Measurements from ENCODE around the gene RNF207. TPM values are rescaled to one million over a fixed set of nuclear protein-coding genes. Genes with fewer than 3 reads are reported as not detected.
A peak's percentile ranks its signal among the peaks of the same experiment; 100 is the strongest.

RNF207 gene
- total and polyA plus RNA-seq, 2 of the 8 experiments (the other 6 are each of a cell fraction or from before 2014, with no cell fraction given): 3.9 to 5.4 TPM

DNA sequence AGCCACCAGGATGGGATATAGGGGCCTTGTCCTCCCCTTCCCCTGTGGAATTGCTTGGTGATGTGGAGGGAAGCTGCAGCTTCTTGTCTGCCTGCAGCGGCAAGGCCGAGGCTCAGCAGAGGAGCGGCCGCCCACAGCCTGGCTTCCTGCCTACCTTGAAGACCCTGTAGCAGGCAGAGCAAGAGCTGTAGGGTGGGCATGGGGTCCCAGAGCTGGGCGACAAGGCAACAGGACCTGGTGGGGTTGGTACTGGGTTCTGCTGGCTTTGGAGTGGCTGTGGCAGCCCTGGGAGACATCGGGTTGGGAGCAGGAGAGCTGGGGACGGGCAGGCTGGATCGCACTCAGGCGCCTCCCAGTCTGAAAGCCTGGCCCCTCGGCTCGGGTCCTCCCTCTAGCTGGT, 60.7 kb downstream of the RNF207 start:
- Histone ChIP-seq H3K27me3 (replicated peaks in 1 of 4; ENCODE audit: control insufficient read depth in 3 of 4, extremely low read depth in 1 of 4, insufficient read depth in 3 of 4, low read length in 3 of 4) (peaks cover 0 to 2% (median 0%) of the 10 kb centered on the region in 4 experiments; a peak in 3 of 7 replicates), H4K91ac (replicated peaks; ENCODE audit: insufficient read length, low read length) (no peak overlapping the region), H3K56ac (replicated peaks; ENCODE audit: insufficient read length, low read depth, low read length) (no peak overlapping the region), H2BK5ac (ENCODE audit: low read depth, low read length) (no peak overlapping the region; the same call in 1 of the 2 replicates), H4K20me1 (replicated peaks in 1 of 2; ENCODE audit: control insufficient read depth in 1 of 2, insufficient read depth in 2 of 2, low read length in 2 of 2) (peaks cover 5 to 22% of the 10 kb centered on the region in 2 experiments), H3K79me1 (ENCODE audit: low read depth, low read length) (no peaks in the 10 kb centered on the region), H3K27ac (ENCODE audit: low read depth, low read length) (no peak overlapping the region), H2BK20ac (ENCODE audit: low read length) (no peak overlapping the region), H3K4me1 (replicated peaks in 1 of 4; ENCODE audit: control insufficient read depth in 3 of 4, insufficient read depth in 4 of 4, low read length in 3 of 4) (peaks cover 0 to 6% (median 3%) of the 10 kb centered on the region in 4 experiments; a peak in 5 of 7 replicates), H2AK5ac (ENCODE audit: low read depth, low read length) (no peak overlapping the region), H2BK12ac (ENCODE audit: low read depth, low read length) (no peak overlapping the region), H2BK120ac (replicated peaks; ENCODE audit: low read depth, low read length) (no peak overlapping the region), H4K5ac (ENCODE audit: insufficient read length, low read depth, low read length) (no peak overlapping the region), H3K9ac (replicated peaks in 1 of 4; ENCODE audit: extremely low read depth in 1 of 4, low read depth in 3 of 4, low read length in 3 of 4) (no peak overlapping the region), H3K4me3 (ENCODE audit: extremely low read depth in 1 of 4, insufficient read depth in 2 of 4, low read depth in 3 of 4, low read length in 4 of 4) (no peak overlapping the region), H3K18ac (ENCODE audit: extremely low read depth, low read length) (no peak overlapping the region), H3K4me2 (ENCODE audit: insufficient read depth in 1 of 2, low read depth in 2 of 2, low read length in 2 of 2) (no peak overlapping the region), H3K4ac (replicated peaks; ENCODE audit: insufficient read length, low read depth, low read length) (no peak overlapping the region), H3K36me3 (ENCODE audit: control insufficient read depth in 2 of 4, insufficient read depth in 4 of 4, low read length in 3 of 4) (no peaks in the 10 kb centered on the region), H2AFZ (ENCODE audit: low read length) (no peak overlapping the region), H3K23me2 (ENCODE audit: low read depth, low read length) (no peaks in the 10 kb centered on the region), H3K14ac (ENCODE audit: insufficient read length) (no peak overlapping the region), H4K8ac (ENCODE audit: extremely low read depth, insufficient read depth, low read length) (peak overlapping the region; percentile 35; the same call in 1 of the 2 replicates), H2BK15ac (ENCODE audit: low read length) (no peak overlapping the region), H3K9me3 (ENCODE audit: insufficient read depth in 2 of 2, low read depth in 1 of 2, low read length in 1 of 2) (no peaks in the 10 kb centered on the region), H3K23ac (ENCODE audit: insufficient read length) (no peak overlapping the region), H3K79me2 (ENCODE audit: control insufficient read depth in 1 of 2, insufficient read depth in 2 of 2, low read length in 2 of 2) (no peaks in the 10 kb centered on the region)
- DNase-seq (ENCODE audit: low read depth in 1 of 2, low spot score in 2 of 2) (no peak), FAIRE-seq (no peak)
- TF ChIP-seq JUN (IDR thresholded peaks at IDR 0.05; ENCODE audit: low read depth, low read length) (no peak), PHF8 (conservative IDR thresholded peaks at IDR 0.05; ENCODE audit: low read depth, low read length) (no peak), HDAC6 (IDR thresholded peaks at IDR 0.05; ENCODE audit: low read depth, low read length) (no peak), POLR2A (IDR thresholded peaks at IDR 0.05; ENCODE audit: control extremely low read depth in 1 of 2, low read depth in 2 of 2, low read length in 2 of 2) (no peak), EZH2 (IDR thresholded peaks at IDR 0.05; ENCODE audit: low read depth, low read length, severe bottlenecking) (no peak), TAF7 (optimal IDR thresholded peaks at IDR 0.05; ENCODE audit: borderline replicate concordance, low read depth, low read length) (no peak), RAD21 (IDR thresholded peaks at IDR 0.05 in 1 of 2, conservative IDR thresholded peaks at IDR 0.05 in 1 of 2; ENCODE audit: low read depth in 2 of 2, low read length in 2 of 2) (no peak), SAP30 (IDR thresholded peaks at IDR 0.05; ENCODE audit: insufficient read depth, insufficient replicate concordance, low read length) (no peak), JUND (IDR thresholded peaks at IDR 0.05; ENCODE audit: low read length) (no peak)
- TF ChIP-seq, protein P1, sequence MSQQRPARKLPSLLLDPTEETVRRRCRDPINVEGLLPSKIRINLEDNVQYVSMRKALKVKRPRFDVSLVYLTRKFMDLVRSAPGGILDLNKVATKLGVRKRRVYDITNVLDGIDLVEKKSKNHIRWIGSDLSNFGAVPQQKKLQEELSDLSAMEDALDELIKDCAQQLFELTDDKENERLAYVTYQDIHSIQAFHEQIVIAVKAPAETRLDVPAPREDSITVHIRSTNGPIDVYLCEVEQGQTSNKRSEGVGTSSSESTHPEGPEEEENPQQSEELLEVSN (IDR thresholded peaks at IDR 0.05): no peak
- TF ChIP-seq, protein P2, sequence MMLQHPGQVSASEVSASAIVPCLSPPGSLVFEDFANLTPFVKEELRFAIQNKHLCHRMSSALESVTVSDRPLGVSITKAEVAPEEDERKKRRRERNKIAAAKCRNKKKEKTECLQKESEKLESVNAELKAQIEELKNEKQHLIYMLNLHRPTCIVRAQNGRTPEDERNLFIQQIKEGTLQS (IDR thresholded peaks at IDR 0.05; ENCODE audit: insufficient read depth, low read depth, low read length): no peak
- 92% methylated on average over 11 of the region's 11 CpGs; no CpG with 5 or more reads in 1 of the 2 experiments for WGBS, 2 experiments (ENCODE audit: extremely low coverage in 1 of 2, insufficient coverage in 1 of 2, insufficient read length in 1 of 2, insufficient replicate concordance in 2 of 2, low coverage in 1 of 2, low lambda C conversion rate in 2 of 2, missing lambda C conversion rate in 1 of 2)
- ChIA-PET POLR2A (ENCODE audit: partially characterized antibody) (interaction anchor here (0.6 to 1.2 kb wide), 3 partner anchors 20 to 193 kb away, joined by 3 read pairs; no protein-coding TSS in a partner anchor), CTCF (ENCODE audit: partially characterized antibody) (interaction anchor here (0.6 to 7.0 kb wide), 18 partner anchors 8 to 232 kb away, joined by 3 to 51 read pairs (median 4); no protein-coding TSS in a partner anchor)
